Ishikawa (cell line): ENCODE results near the gene LYG1.

ENCODE experiments used
- CEBPB ChIP-seq: IDR thresholded peaks from 2 replicates; pipeline ENCODE4 v1.6.1; 2012
- CREB1 ChIP-seq: IDR thresholded peaks from 2 replicates; pipeline ENCODE4 v1.6.1; 2012; ENCODE audit warnings: low read depth
- EGR1 ChIP-seq: IDR thresholded peaks from 2 replicates; pipeline ENCODE4 v1.6.1; 2012
- EP300 ChIP-seq: IDR thresholded peaks from 2 replicates; pipeline ENCODE4 v1.6.1; 2012; ENCODE audit warnings: borderline replicate concordance
- FOXM1 ChIP-seq: IDR thresholded peaks from 2 replicates; pipeline ENCODE4 v1.6.1; 2012; ENCODE audit warnings: low read depth, borderline replicate concordance
- NFIC ChIP-seq: IDR thresholded peaks from 2 replicates; pipeline ENCODE4 v1.6.1; 2012
- RAD21 ChIP-seq: IDR thresholded peaks from 2 replicates; pipeline ENCODE4 v1.6.1; 2012; ENCODE audit warnings: low read depth
- TAF1 ChIP-seq: IDR thresholded peaks from 2 replicates; pipeline ENCODE4 v1.6.1; 2012; ENCODE audit warnings: low read depth, mild to moderate bottlenecking
- TCF12 ChIP-seq: IDR thresholded peaks from 2 replicates; pipeline ENCODE4 v1.6.1; 2012; ENCODE audit warnings: low read depth
- TEAD4 ChIP-seq: IDR thresholded peaks from 2 replicates; pipeline ENCODE4 v1.6.1; 2012
- YY1 ChIP-seq: IDR thresholded peaks from 2 replicates; pipeline ENCODE4 v1.6.1; 2012; ENCODE audit warnings: low read depth
- ZBTB7A ChIP-seq: IDR thresholded peaks from 2 replicates; pipeline ENCODE4 v1.6.1; 2012; ENCODE audit warnings: low read depth
- TF ChIP-seq, protein P1 (sequence below): IDR thresholded peaks from 2 replicates; pipeline ENCODE4 v1.6.1; 2012; ENCODE audit warnings: low read depth, mild to moderate bottlenecking
- TF ChIP-seq, protein P2 (sequence below): IDR thresholded peaks from 2 replicates; pipeline ENCODE4 v1.6.1; 2012
- TF ChIP-seq, protein P3 (sequence below): IDR thresholded peaks from 2 replicates; pipeline ENCODE4 v1.6.1; 2012

The LYG1 gene

DNA sequence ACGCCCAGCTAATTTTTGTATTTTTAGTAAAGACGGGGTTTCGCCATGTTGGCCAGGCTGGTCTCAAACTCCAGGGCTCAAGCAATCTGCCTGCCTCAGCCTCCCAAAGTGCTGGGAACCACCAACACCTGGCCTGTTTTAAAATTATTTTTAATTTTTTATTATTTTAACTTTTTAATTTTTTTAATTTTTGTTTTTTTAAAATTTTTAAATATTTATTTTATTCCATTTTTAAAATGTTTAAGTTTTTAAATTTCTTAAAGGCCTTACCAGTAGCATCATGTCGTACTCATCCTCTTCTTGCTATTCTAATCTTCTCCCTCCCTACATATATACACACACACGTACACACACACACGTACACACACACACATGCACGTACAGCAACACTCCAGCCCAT lies 1.4 kb downstream of the LYG1 start:
- TF ChIP-seq CREB1 (no peak), EP300 (no peak), NFIC (no peak), FOXM1 (no peak), TEAD4 (no peak), EGR1 (no peak), TCF12 (no peak)
- TF ChIP-seq, protein P1, sequence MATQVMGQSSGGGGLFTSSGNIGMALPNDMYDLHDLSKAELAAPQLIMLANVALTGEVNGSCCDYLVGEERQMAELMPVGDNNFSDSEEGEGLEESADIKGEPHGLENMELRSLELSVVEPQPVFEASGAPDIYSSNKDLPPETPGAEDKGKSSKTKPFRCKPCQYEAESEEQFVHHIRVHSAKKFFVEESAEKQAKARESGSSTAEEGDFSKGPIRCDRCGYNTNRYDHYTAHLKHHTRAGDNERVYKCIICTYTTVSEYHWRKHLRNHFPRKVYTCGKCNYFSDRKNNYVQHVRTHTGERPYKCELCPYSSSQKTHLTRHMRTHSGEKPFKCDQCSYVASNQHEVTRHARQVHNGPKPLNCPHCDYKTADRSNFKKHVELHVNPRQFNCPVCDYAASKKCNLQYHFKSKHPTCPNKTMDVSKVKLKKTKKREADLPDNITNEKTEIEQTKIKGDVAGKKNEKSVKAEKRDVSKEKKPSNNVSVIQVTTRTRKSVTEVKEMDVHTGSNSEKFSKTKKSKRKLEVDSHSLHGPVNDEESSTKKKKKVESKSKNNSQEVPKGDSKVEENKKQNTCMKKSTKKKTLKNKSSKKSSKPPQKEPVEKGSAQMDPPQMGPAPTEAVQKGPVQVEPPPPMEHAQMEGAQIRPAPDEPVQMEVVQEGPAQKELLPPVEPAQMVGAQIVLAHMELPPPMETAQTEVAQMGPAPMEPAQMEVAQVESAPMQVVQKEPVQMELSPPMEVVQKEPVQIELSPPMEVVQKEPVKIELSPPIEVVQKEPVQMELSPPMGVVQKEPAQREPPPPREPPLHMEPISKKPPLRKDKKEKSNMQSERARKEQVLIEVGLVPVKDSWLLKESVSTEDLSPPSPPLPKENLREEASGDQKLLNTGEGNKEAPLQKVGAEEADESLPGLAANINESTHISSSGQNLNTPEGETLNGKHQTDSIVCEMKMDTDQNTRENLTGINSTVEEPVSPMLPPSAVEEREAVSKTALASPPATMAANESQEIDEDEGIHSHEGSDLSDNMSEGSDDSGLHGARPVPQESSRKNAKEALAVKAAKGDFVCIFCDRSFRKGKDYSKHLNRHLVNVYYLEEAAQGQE: no peak
- TF ChIP-seq, protein P2, sequence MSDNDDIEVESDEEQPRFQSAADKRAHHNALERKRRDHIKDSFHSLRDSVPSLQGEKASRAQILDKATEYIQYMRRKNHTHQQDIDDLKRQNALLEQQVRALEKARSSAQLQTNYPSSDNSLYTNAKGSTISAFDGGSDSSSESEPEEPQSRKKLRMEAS: no peak

DNA sequence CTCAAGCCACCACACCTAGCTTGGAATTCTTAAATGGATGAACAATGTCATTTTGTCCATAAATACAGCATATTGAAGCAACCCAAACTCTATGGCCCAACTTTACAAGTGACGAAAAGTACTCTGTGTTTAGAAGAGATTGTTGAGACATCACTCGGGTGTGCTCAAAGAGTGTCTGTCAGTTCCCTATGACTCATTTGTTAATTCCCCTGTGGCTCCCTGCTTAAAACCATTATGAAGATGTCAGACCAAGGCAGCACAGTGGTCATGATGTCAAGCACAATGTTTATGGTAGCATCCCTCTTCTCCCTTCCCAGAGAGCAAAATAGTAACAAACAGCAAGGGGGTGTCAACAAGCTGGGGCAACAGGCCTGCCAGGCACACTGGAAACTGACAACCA lies 3.0 kb downstream of the LYG1 start:
- TF ChIP-seq NFIC (no peak), EP300 (no peak)

DNA sequence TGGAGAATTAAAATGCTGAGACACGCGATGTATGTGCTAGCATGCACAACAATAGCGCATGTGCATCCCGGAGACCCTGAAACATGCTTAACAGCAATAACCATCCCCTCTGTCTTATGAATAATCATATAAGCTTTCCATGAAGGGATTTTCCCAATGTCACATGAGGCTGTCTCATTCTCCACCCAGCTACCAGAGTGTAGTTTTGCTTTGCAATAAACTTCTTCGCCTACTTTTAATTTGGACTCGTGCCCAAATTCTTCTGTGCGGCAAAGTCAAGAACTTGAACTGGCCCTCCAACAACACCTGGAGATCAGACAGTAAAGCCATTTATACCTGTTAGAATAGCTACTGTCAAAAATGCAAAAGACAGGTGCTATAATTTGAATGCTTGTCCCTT lies 15.5 kb downstream of the LYG1 start:
- no peak for TF ChIP-seq EGR1
- no peak for TF ChIP-seq CEBPB
- TF ChIP-seq, protein P2: no peak
- no peak for TF ChIP-seq YY1
- no peak for TF ChIP-seq NFIC
- no peak for TF ChIP-seq TAF1
- TF ChIP-seq CREB1: no peak
- TF ChIP-seq, protein P1: no peak
- TF ChIP-seq TCF12: no peak
- TF ChIP-seq ZBTB7A: no peak
- TF ChIP-seq RAD21: no peak
- no peak for TF ChIP-seq TEAD4
- TF ChIP-seq, protein P3, sequence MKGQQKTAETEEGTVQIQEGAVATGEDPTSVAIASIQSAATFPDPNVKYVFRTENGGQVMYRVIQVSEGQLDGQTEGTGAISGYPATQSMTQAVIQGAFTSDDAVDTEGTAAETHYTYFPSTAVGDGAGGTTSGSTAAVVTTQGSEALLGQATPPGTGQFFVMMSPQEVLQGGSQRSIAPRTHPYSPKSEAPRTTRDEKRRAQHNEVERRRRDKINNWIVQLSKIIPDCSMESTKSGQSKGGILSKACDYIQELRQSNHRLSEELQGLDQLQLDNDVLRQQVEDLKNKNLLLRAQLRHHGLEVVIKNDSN: no peak
- TF ChIP-seq FOXM1: no peak
- no peak for TF ChIP-seq EP300

DNA sequence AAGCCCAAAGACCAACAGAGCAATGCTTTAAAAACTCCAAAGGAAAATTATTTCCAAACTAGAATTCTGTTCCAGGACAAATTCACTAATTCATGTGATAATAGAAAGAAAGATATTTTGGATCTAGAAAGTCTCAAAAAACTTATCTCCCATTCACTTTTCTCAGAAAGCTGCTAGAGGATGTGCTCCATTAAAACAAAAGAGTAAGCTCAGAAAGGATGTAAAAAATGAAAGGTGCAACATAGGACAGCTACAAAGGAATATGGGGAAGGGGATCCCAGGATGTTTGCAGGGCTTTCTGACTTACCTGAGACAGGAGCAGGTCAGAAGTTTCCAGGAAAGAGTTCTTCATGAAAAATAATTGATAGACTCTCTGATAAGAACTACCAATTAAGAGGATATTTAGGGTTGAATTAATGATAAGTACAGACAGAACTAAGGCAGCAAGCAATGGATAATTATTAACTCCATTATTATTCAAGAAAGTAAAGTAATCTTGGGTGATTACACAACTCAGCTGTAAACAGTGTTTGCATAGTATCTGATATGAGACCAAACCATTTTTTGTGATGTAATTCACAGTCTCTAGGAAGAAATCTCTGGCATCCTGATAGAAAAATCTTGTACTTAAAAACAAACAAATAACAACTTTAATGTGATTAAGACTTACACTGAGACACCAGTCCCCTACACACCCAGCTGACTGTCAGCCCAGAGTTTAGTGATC lies 20.9 kb downstream of the LYG1 start:
- TF ChIP-seq, protein P1: no peak
- TF ChIP-seq CEBPB: no peak
- TF ChIP-seq EGR1: no peak
- no peak for TF ChIP-seq TEAD4
- no peak for TF ChIP-seq ZBTB7A
- TF ChIP-seq, protein P2: no peak
- TF ChIP-seq TCF12: no peak
- no peak for TF ChIP-seq TAF1
- TF ChIP-seq NFIC: no peak
- TF ChIP-seq FOXM1: no peak
- no peak for TF ChIP-seq CREB1

DNA sequence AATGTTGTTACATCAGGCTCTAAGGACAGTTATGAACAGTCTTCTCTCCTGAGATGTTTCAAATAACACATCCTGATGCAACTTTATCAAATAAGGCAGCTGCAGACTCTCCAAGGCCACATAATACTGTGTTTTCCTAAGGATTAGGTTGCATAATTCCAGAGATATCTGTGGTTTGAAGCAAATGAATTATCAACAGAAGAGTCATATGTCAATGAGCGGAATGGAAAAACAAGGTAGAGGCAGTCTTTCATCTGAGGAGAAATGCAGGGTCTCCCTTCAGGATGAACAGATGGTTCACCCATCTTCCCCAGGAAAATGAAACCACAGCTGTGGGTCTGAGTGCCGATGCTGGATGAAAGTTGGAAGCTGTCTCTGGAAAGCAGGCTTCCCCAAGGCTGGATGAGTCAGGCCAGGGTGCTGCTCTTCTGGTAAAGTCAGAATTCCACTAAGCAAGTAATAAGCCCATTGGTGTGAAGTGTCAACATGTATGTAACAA lies 22.2 kb downstream of the LYG1 start:
- no peak for TF ChIP-seq RAD21
- TF ChIP-seq, protein P3: no peak
- TF ChIP-seq YY1: no peak
- TF ChIP-seq TAF1: no peak
